ENCODE measurements around the gene ACSS1. TPM values are rescaled to one million over a fixed set of nuclear protein-coding genes. Genes with fewer than 3 reads are reported as not detected.
"Not testable (repeated sequence)": the region's sequence is repeated elsewhere in the genome, so short reads cannot be mapped to it uniquely, and the experiment has no call there.

Gene ACSS1
- total RNA-seq, 4 donors from 2014 or later, result 5.8 to 23.5 (median 11.1) TPM

- Histone ChIP-seq H3K4me3 (no peak overlapping the region), H3K27ac (no peak overlapping the region), H3K27me3 (no peaks in the 10 kb centered on the region), H3K9me3 (no peaks in the 10 kb centered on the region), H3K4me1 (peaks cover 0 to 25% (median 0%) of the 10 kb centered on the region in 3 donors), H3K36me3 (peaks cover 0 to 84% (median 25%) of the 10 kb centered on the region in 3 donors)
- intact Hi-C loops (cut with DNase I), result no loop called here
- no peak for DNase-seq
- no peak for TF ChIP-seq POLR2A (IDR thresholded peaks at IDR 0.05)
- TF ChIP-seq, protein P1, sequence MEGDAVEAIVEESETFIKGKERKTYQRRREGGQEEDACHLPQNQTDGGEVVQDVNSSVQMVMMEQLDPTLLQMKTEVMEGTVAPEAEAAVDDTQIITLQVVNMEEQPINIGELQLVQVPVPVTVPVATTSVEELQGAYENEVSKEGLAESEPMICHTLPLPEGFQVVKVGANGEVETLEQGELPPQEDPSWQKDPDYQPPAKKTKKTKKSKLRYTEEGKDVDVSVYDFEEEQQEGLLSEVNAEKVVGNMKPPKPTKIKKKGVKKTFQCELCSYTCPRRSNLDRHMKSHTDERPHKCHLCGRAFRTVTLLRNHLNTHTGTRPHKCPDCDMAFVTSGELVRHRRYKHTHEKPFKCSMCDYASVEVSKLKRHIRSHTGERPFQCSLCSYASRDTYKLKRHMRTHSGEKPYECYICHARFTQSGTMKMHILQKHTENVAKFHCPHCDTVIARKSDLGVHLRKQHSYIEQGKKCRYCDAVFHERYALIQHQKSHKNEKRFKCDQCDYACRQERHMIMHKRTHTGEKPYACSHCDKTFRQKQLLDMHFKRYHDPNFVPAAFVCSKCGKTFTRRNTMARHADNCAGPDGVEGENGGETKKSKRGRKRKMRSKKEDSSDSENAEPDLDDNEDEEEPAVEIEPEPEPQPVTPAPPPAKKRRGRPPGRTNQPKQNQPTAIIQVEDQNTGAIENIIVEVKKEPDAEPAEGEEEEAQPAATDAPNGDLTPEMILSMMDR (IDR thresholded peaks at IDR 0.05), result no peak
- WGBS, 2 donors, result 99% methylated on average over 12 to 15 of the region's 22 CpGs
These were observed 50.2 kb downstream of the ACSS1 start for GRCh38 chr20:25007491-25008305.

- H3K27ac ChIP-seq, result peak overlapping the region in 3 of 4 donors; percentile 17 to 67 (median 17)
- no peak for DNase-seq
- no peak for TF ChIP-seq POLR2A (IDR thresholded peaks at IDR 0.05)
- TF ChIP-seq, protein P1 (IDR thresholded peaks at IDR 0.05), result no peak
- no peaks in the 10 kb centered on the region for H3K27me3 ChIP-seq
- no peaks in the 10 kb centered on the region for H3K9me3 ChIP-seq
- peaks cover 0 to 73% (median 18%) of the 10 kb centered on the region in 3 donors for H3K36me3 ChIP-seq
- intact Hi-C loops (cut with DNase I), result no loop called here
- no peak overlapping the region for H3K4me3 ChIP-seq
- 82 to 92% methylated on average over 3 to 12 of the region's 12 CpGs for WGBS, 2 donors
- H3K4me1 ChIP-seq, result peaks cover 0 to 25% (median 0%) of the 10 kb centered on the region in 3 donors
These were observed 51.3 kb downstream of the ACSS1 start for GRCh38 chr20:25006431-25007167.

GRCh38 chr20:25005661-25006060, 52.3 kb downstream of the ACSS1 start:
- Histone ChIP-seq H3K4me3 (no peak overlapping the region), H3K36me3 (peaks cover 0 to 63% (median 14%) of the 10 kb centered on the region in 3 donors), H3K9me3 (no peaks in the 10 kb centered on the region), H3K27me3 (no peaks in the 10 kb centered on the region), H3K4me1 (peaks cover 0 to 30% (median 4%) of the 10 kb centered on the region in 3 donors), H3K27ac (peak overlapping the region in 2 of 4 donors; percentile 50 to 67)
- intact Hi-C loops (cut with DNase I), result no loop called here
- no peak for DNase-seq
- 63 to 82% methylated on average over 2 to 3 of the region's 8 CpGs for WGBS, 2 donors
- no peak for TF ChIP-seq POLR2A (IDR thresholded peaks at IDR 0.05)
- TF ChIP-seq, protein P1 (IDR thresholded peaks at IDR 0.05), result no peak

- H3K4me3 ChIP-seq, result no peak overlapping the region
- no peaks in the 10 kb centered on the region for H3K9me3 ChIP-seq
- peaks cover 0 to 59% (median 14%) of the 10 kb centered on the region in 3 donors for H3K36me3 ChIP-seq
- no peak for DNase-seq
- no peaks in the 10 kb centered on the region for H3K27me3 ChIP-seq
- TF ChIP-seq POLR2A (IDR thresholded peaks at IDR 0.05), result no peak
- TF ChIP-seq, protein P1 (IDR thresholded peaks at IDR 0.05), result no peak
- intact Hi-C loops (cut with DNase I), result no loop called here
- WGBS, 2 donors, result 60% methylated on average over 2 of the region's 2 CpGs
- H3K27ac ChIP-seq, result peak overlapping the region in 2 of 4 donors; percentile 50 to 67
- peaks cover 0 to 35% (median 5%) of the 10 kb centered on the region in 3 donors for H3K4me1 ChIP-seq
These were observed 52.7 kb downstream of the ACSS1 start for GRCh38 chr20:25005220-25005619.

DNA sequence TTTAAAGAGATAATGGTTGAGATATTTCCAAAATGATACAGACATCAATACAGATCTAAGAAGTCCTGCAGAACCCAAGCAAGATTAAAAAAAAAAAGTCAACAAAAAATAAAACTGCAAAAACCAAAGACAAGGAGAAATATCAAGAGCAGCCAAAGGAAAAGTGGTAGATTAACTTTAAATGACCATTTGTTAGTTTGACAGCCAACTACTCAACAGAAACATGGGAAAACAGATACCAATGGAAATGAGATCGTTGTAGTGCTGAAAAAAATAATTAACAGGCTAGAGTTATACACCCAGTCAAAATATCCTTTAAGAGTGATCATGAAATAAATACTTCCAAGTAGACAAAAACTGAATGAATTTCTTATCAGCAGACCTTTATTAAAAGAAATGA, 54.9 kb downstream of the ACSS1 start:
- Histone ChIP-seq H3K9me3 (no peaks in the 10 kb centered on the region), H3K36me3 (peaks cover 0 to 37% (median 14%) of the 10 kb centered on the region in 3 donors), H3K4me1 (peaks cover 7 to 40% (median 16%) of the 10 kb centered on the region in 3 donors), H3K4me3 (no peak overlapping the region), H3K27me3 (no peaks in the 10 kb centered on the region), H3K27ac (no peak overlapping the region)
- 70 to 87% methylated on average over 1 of the region's 1 CpG for WGBS, 2 donors
- intact Hi-C loops (cut with DNase I), result no loop called here
- TF ChIP-seq, protein P1 (IDR thresholded peaks at IDR 0.05), result no peak
- TF ChIP-seq POLR2A (IDR thresholded peaks at IDR 0.05), result no peak
- no peak for DNase-seq

DNA sequence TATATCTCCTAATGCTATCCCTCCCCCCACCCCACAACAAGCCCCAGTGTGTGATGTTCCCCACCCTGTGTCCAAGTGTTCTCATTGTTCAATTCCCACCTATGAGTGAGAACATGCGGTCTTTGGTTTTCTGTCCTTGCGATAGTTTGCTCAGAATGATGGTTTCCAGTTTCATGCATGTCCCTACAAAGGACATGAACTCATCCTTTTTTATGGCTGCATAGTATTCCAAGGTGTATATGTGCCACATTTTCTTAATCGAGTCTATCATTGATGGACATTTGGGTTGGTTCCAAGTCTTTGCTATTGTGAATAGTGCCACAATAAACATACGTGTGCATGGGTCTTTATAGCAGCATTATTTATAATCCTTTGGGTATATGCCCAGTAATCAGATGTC, 56.6 kb downstream of the ACSS1 start:
- Histone ChIP-seq H3K36me3 (peaks cover 0 to 20% (median 0%) of the 10 kb centered on the region in 3 donors), H3K4me1 (peaks cover 7 to 54% (median 16%) of the 10 kb centered on the region in 3 donors), H3K27ac (peak overlapping the region in 1 of 4 donors; percentile 61)
- DNase-seq; H3K4me3 ChIP-seq; intact Hi-C loops (cut with DNase I); H3K27me3 ChIP-seq; H3K9me3 ChIP-seq: not testable (repeated sequence)
- 72 to 81% methylated on average over 3 to 4 of the region's 4 CpGs for WGBS, 2 donors
